ENCODE data around the gene RORB.

GRCh38 chr9:74447451-74448193 is 49.5 kb upstream of the RORB start:
- TF ChIP-seq USF2 (CRISPR knock-in tag; IDR thresholded peaks at IDR 0.05) (no peak), ATF6 (CRISPR knock-in tag; IDR thresholded peaks at IDR 0.05) (no peak), CTCF (IDR thresholded peaks at IDR 0.05) (no peak), ZNF416 (CRISPR knock-in tag; IDR thresholded peaks at IDR 0.05) (no peak), GTF2I (CRISPR knock-in tag; conservative IDR thresholded peaks at IDR 0.05) (no peak), HMGA2 (CRISPR knock-in tag; IDR thresholded peaks at IDR 0.05) (no peak), JUN (CRISPR knock-in tag; IDR thresholded peaks at IDR 0.05) (no peak), MLX (CRISPR knock-in tag; IDR thresholded peaks at IDR 0.05) (no peak), ETV6 (CRISPR knock-in tag; IDR thresholded peaks at IDR 0.05) (no peak), ZNF121 (CRISPR knock-in tag; IDR thresholded peaks at IDR 0.05) (no peak), SP1 (CRISPR knock-in tag; conservative IDR thresholded peaks at IDR 0.05) (no peak)
